ENCODE measurements around the gene MRPS2. TPM values are rescaled to one million over a fixed set of nuclear protein-coding genes. Genes with fewer than 3 reads are reported as not detected.

Gene MRPS2
- polyA plus RNA-seq, 1 donor (not counting 4 experiments of a cell fraction or from before 2014, with no cell fraction given) = 44.7 TPM

DNA sequence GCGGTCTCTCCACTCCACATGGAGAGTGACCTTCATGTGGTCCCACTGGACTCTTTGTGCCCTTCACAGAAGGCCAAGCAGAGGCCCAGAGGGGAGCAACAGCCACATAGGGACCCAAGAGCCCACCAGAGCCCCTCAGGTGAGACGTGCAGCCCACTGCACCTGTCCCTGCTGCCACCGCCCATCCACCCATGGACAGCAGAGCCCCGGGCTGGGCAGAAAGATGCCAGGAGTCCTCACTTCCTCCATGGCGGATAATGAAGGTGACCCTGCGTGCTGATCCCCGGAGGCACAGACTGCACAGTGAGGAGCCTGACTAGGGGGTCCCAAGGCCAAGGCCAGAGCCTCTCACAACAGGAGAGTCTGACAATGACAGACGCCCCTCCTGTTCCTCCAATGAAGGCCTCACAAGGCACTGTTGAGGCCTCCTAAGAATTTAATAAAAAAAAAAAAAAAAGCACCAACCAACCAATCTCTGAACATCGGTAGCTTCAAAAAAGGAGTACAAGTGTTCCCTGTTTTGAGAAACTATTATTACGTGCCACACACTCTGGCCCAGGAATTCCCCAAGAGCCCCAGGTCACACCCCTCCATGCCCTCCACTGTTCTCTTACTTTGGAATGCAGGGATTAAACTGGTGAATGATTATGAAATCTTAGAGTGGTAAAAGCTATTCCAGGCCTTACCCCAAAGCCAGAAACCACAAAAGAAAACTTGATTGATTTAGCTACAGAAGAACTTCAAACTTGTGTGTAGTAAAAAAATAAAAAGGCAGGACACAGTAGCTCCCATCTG lies 23.7 kb upstream of the MRPS2 start:
- H4K20me1 ChIP-seq (ENCODE audit: control insufficient read depth, extremely low read depth, insufficient read depth, low read length) = no peaks in the 10 kb centered on the region
- no peaks in the 10 kb centered on the region for H3K27me3 ChIP-seq (ENCODE audit: control insufficient read depth, extremely low read depth, insufficient read depth, low read length)
- no peak for DNase-seq (ENCODE audit: low read depth, low spot score)
- TF ChIP-seq, protein P1, sequence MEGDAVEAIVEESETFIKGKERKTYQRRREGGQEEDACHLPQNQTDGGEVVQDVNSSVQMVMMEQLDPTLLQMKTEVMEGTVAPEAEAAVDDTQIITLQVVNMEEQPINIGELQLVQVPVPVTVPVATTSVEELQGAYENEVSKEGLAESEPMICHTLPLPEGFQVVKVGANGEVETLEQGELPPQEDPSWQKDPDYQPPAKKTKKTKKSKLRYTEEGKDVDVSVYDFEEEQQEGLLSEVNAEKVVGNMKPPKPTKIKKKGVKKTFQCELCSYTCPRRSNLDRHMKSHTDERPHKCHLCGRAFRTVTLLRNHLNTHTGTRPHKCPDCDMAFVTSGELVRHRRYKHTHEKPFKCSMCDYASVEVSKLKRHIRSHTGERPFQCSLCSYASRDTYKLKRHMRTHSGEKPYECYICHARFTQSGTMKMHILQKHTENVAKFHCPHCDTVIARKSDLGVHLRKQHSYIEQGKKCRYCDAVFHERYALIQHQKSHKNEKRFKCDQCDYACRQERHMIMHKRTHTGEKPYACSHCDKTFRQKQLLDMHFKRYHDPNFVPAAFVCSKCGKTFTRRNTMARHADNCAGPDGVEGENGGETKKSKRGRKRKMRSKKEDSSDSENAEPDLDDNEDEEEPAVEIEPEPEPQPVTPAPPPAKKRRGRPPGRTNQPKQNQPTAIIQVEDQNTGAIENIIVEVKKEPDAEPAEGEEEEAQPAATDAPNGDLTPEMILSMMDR (optimal IDR thresholded peaks at IDR 0.05 in 1 of 3, IDR thresholded peaks at IDR 0.05 in 1 of 3, conservative IDR thresholded peaks at IDR 0.05 in 1 of 3; ENCODE audit: extremely low read depth in 1 of 3, insufficient read depth in 2 of 3, low read length in 3 of 3) = no peak
- no peak for TF ChIP-seq EZH2 (IDR thresholded peaks at IDR 0.05; ENCODE audit: low read length)
- no peak overlapping the region for H2AFZ ChIP-seq (ENCODE audit: control insufficient read depth, low read length)
- no peaks in the 10 kb centered on the region for H3K9me3 ChIP-seq (ENCODE audit: control insufficient read depth, low read depth, low read length)
- H3K4me3 ChIP-seq (ENCODE audit: control insufficient read depth in 2 of 3, extremely low read depth in 1 of 3, insufficient read depth in 2 of 3, low read depth in 1 of 3, low read length in 3 of 3) = no peak overlapping the region
- no peak for FAIRE-seq
- H3K4me1 ChIP-seq (ENCODE audit: control insufficient read depth, extremely low read depth, insufficient read depth, low read length) = peaks cover 7% of the 10 kb centered on the region
- H3K27ac ChIP-seq (ENCODE audit: control insufficient read depth, insufficient read depth, low read length) = no peak overlapping the region
- dilution Hi-C loops (cut with MboI; ENCODE audit: extremely low pct_ligation_motif_present, low sequenced_read_pairs) = no loop called here
- no peaks in the 10 kb centered on the region for H3K9me1 ChIP-seq (ENCODE audit: control insufficient read depth, extremely low read depth, insufficient read depth, low read length)
- H3K4me2 ChIP-seq (ENCODE audit: control insufficient read depth, extremely low read depth, insufficient read depth, low read depth, low read length) = no peak overlapping the region
- H3K36me3 ChIP-seq (ENCODE audit: control insufficient read depth in 2 of 2, extremely low read depth in 1 of 2, insufficient read depth in 2 of 2, low read length in 2 of 2) = no peaks in the 10 kb centered on the region
- H3K79me2 ChIP-seq (ENCODE audit: control insufficient read depth, insufficient read depth, low read length) = peaks cover 4% of the 10 kb centered on the region
- H3K9ac ChIP-seq (ENCODE audit: control insufficient read depth, extremely low read depth, insufficient read depth, low read length) = no peak overlapping the region

DNA sequence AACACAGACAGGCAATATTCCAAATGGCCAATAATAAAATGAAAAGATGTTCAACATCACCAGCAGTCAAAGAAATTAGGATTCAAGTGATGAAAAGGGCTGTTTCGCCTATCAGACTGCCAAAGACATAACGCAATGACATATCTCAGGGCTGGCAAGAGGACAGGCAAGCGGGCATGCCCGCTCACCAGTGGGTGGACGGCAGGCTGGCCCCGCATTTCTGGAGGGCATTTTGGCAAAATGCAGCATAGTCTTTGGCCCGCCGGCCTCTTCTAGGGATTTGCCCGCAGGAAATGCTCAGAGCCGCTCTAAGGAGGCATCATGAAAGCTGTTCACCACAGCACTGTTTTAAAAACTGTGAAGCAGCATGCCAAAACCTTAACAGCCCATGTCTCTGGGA lies 22.3 kb upstream of the MRPS2 start:
- Histone ChIP-seq H3K27me3 (ENCODE audit: control insufficient read depth, extremely low read depth, insufficient read depth, low read length) (no peaks in the 10 kb centered on the region), H3K36me3 (ENCODE audit: control insufficient read depth in 2 of 2, extremely low read depth in 1 of 2, insufficient read depth in 2 of 2, low read length in 2 of 2) (no peaks in the 10 kb centered on the region), H3K9me3 (ENCODE audit: control insufficient read depth, low read depth, low read length) (no peaks in the 10 kb centered on the region), H4K20me1 (ENCODE audit: control insufficient read depth, extremely low read depth, insufficient read depth, low read length) (no peaks in the 10 kb centered on the region), H3K4me1 (ENCODE audit: control insufficient read depth, extremely low read depth, insufficient read depth, low read length) (peaks cover 7% of the 10 kb centered on the region), H3K79me2 (ENCODE audit: control insufficient read depth, insufficient read depth, low read length) (peaks cover 4% of the 10 kb centered on the region), H3K4me3 (ENCODE audit: control insufficient read depth in 2 of 3, extremely low read depth in 1 of 3, insufficient read depth in 2 of 3, low read depth in 1 of 3, low read length in 3 of 3) (no peak overlapping the region), H3K9me1 (ENCODE audit: control insufficient read depth, extremely low read depth, insufficient read depth, low read length) (no peaks in the 10 kb centered on the region), H3K27ac (ENCODE audit: control insufficient read depth, insufficient read depth, low read length) (no peak overlapping the region), H2AFZ (ENCODE audit: control insufficient read depth, low read length) (no peak overlapping the region), H3K9ac (ENCODE audit: control insufficient read depth, extremely low read depth, insufficient read depth, low read length) (no peak overlapping the region), H3K4me2 (ENCODE audit: control insufficient read depth, extremely low read depth, insufficient read depth, low read depth, low read length) (no peak overlapping the region)
- no peak for DNase-seq (ENCODE audit: low read depth, low spot score)
- FAIRE-seq = no peak
- no peak for TF ChIP-seq EZH2 (IDR thresholded peaks at IDR 0.05; ENCODE audit: low read length)
- TF ChIP-seq, protein P1 (optimal IDR thresholded peaks at IDR 0.05 in 1 of 3, IDR thresholded peaks at IDR 0.05 in 1 of 3, conservative IDR thresholded peaks at IDR 0.05 in 1 of 3; ENCODE audit: extremely low read depth in 1 of 3, insufficient read depth in 2 of 3, low read length in 3 of 3) = no peak
- dilution Hi-C loops (cut with MboI; ENCODE audit: extremely low pct_ligation_motif_present, low sequenced_read_pairs) = no loop called here

All from keratinocyte (primary cell).